Measurements from ENCODE around the gene COL26A1.

DNA sequence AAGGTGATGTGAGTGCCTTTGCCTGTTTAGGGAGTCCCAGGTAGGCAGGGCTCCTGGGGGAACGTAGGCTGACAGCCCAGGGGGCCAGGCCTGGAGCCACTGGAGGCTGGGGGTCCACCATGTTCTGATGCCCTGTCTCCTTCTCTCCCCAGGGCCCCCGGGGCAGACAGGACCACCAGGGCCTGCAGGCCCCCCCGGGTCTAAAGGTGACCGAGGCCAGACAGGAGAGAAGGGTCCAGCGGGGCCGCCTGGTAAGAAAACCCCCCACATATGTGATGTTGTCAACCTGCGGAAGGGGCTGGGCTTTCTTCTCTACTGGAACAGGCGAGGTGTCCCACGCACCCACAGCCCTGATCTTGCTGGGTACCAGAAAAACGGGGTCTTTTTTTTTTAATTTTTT, 181.2 kb downstream of the COL26A1 start:
- no peak for TF ChIP-seq POLR2A (IDR thresholded peaks at IDR 0.05)
- TF ChIP-seq, protein P1, sequence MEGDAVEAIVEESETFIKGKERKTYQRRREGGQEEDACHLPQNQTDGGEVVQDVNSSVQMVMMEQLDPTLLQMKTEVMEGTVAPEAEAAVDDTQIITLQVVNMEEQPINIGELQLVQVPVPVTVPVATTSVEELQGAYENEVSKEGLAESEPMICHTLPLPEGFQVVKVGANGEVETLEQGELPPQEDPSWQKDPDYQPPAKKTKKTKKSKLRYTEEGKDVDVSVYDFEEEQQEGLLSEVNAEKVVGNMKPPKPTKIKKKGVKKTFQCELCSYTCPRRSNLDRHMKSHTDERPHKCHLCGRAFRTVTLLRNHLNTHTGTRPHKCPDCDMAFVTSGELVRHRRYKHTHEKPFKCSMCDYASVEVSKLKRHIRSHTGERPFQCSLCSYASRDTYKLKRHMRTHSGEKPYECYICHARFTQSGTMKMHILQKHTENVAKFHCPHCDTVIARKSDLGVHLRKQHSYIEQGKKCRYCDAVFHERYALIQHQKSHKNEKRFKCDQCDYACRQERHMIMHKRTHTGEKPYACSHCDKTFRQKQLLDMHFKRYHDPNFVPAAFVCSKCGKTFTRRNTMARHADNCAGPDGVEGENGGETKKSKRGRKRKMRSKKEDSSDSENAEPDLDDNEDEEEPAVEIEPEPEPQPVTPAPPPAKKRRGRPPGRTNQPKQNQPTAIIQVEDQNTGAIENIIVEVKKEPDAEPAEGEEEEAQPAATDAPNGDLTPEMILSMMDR (IDR thresholded peaks at IDR 0.05) = no peak

Data from stomach (tissue), 4 donors.